ENCODE results near the gene ANKRD26. TPM values are rescaled to one million over a fixed set of nuclear protein-coding genes. Genes with fewer than 3 reads are reported as not detected.

ANKRD26 gene
- polyA plus RNA-seq, 1 of the 3 experiments (the other 2 are of a cell fraction): 1.0 TPM

GRCh38 chr10:26969145-26969926 lies 131.0 kb downstream of the ANKRD26 start (continued):
- no peak for TF ChIP-seq FOXM1 (IDR thresholded peaks at IDR 0.05; ENCODE audit: low read depth)

DNA sequence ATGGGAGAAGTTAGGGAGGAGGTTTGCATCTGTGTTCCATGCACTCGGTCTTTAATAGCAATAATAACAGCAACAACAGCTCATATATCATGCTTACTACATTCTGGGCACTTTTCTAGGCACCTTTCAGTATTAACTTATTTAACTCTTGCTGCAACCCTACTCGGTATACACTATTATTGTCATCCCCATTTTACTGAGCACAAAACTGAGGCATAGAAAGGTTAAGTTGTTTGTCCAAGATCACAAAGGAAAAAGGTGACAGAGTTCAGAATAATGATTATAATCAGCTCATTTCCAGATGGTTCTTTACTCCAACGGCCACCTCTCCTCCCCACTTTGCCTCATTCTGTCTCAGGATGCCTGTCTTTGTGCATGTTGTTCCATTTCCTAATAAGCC lies 137.5 kb downstream of the ANKRD26 start:
- H3K27me3 ChIP-seq (ENCODE audit: insufficient read depth): no peaks in the 10 kb centered on the region
- H3K27ac ChIP-seq (ENCODE audit: low read depth in 2 of 2, low read length in 1 of 2): no peak overlapping the region
- no peak overlapping the region for H3K4me2 ChIP-seq
- ChIA-PET POLR2A (no interaction called here), CTCF (no interaction called here)
- no peak for DNase-seq
- H2AFZ ChIP-seq (ENCODE audit: low read depth): no peak overlapping the region
- TF ChIP-seq TEAD4 (IDR thresholded peaks at IDR 0.05; ENCODE audit: borderline replicate concordance, insufficient read depth) (no peak), RXRA (IDR thresholded peaks at IDR 0.05; ENCODE audit: borderline replicate concordance, low read depth) (no peak), PBX3 (IDR thresholded peaks at IDR 0.05) (no peak), EP300 (IDR thresholded peaks at IDR 0.05; ENCODE audit: borderline replicate concordance in 1 of 2, low read depth in 1 of 2, low read length in 1 of 2) (no peak), JUND (IDR thresholded peaks at IDR 0.05) (no peak), FOXM1 (IDR thresholded peaks at IDR 0.05; ENCODE audit: low read depth) (no peak)
- TF ChIP-seq, protein P1, sequence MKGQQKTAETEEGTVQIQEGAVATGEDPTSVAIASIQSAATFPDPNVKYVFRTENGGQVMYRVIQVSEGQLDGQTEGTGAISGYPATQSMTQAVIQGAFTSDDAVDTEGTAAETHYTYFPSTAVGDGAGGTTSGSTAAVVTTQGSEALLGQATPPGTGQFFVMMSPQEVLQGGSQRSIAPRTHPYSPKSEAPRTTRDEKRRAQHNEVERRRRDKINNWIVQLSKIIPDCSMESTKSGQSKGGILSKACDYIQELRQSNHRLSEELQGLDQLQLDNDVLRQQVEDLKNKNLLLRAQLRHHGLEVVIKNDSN (IDR thresholded peaks at IDR 0.05; ENCODE audit: borderline replicate concordance, low read depth): no peak
- WGBS (ENCODE audit: low lambda C conversion rate): 32% methylated on average over 3 of the region's 3 CpGs
- H4K20me1 ChIP-seq (ENCODE audit: insufficient read depth): no peaks in the 10 kb centered on the region
- no peaks in the 10 kb centered on the region for H3K79me2 ChIP-seq (ENCODE audit: insufficient read depth)
- H3K36me3 ChIP-seq (replicated peaks in 1 of 2; ENCODE audit: control insufficient read depth in 1 of 2, insufficient read depth in 2 of 2, low read length in 1 of 2): no peaks in the 10 kb centered on the region
- H3K9me3 ChIP-seq: no peaks in the 10 kb centered on the region
- no peaks in the 10 kb centered on the region for H3K4me1 ChIP-seq (ENCODE audit: control insufficient read depth in 1 of 2, insufficient read depth in 2 of 2, low read depth in 1 of 2, low read length in 1 of 2)
- no peaks in the 10 kb centered on the region for H3K9me2 ChIP-seq
- no peak overlapping the region for H3K9ac ChIP-seq
- H3K4me3 ChIP-seq (ENCODE audit: low read depth in 2 of 2, low read length in 1 of 2): no peak overlapping the region
- no peaks in the 10 kb centered on the region for H3F3A ChIP-seq (replicated peaks; ENCODE audit: insufficient read depth)

GRCh38 chr10:26960308-26960707 lies 140.0 kb downstream of the ANKRD26 start:
- Histone ChIP-seq H3K4me3 (ENCODE audit: low read depth in 2 of 2, low read length in 1 of 2) (no peak overlapping the region), H3K36me3 (replicated peaks in 1 of 2; ENCODE audit: control insufficient read depth in 1 of 2, insufficient read depth in 2 of 2, low read length in 1 of 2) (no peaks in the 10 kb centered on the region), H3K9me2 (no peaks in the 10 kb centered on the region), H3K9me3 (no peaks in the 10 kb centered on the region), H3F3A (replicated peaks; ENCODE audit: insufficient read depth) (no peaks in the 10 kb centered on the region), H4K20me1 (ENCODE audit: insufficient read depth) (no peaks in the 10 kb centered on the region), H3K27ac (ENCODE audit: low read depth in 2 of 2, low read length in 1 of 2) (no peak overlapping the region), H3K4me1 (ENCODE audit: control insufficient read depth in 1 of 2, insufficient read depth in 2 of 2, low read depth in 1 of 2, low read length in 1 of 2) (no peaks in the 10 kb centered on the region), H3K79me2 (ENCODE audit: insufficient read depth) (no peaks in the 10 kb centered on the region), H3K9ac (no peak overlapping the region), H3K27me3 (ENCODE audit: insufficient read depth) (no peaks in the 10 kb centered on the region), H2AFZ (ENCODE audit: low read depth) (no peak overlapping the region), H3K4me2 (no peak overlapping the region)
- CTCF ChIA-PET: no interaction called here
- TF ChIP-seq TEAD4 (IDR thresholded peaks at IDR 0.05; ENCODE audit: borderline replicate concordance, insufficient read depth): no peak
- 63% methylated on average over 7 of the region's 7 CpGs for WGBS (ENCODE audit: low lambda C conversion rate)
- DNase-seq: no peak
- POLR2A ChIA-PET: no interaction called here

Measured in SK-N-SH (cell line).